ENCODE measurements around the gene NLGN1. TPM values are rescaled to one million over a fixed set of nuclear protein-coding genes. Genes with fewer than 3 reads are reported as not detected.
"Not testable (repeated sequence)": the region's sequence is repeated elsewhere in the genome, so short reads cannot be mapped to it uniquely, and the experiment has no call there.

NLGN1 gene
- total RNA-seq, 1 experiment from 2014 or later: not detected

- no peak for DNase-seq (ENCODE audit: unreplicated experiment)
- CTCF ChIA-PET: no interaction called here
- H3K4me1 Mint-ChIP-seq (ENCODE audit: insufficient read depth, unreplicated experiment): no peaks in the 10 kb centered on the region
These were observed 807.2 kb downstream of the NLGN1 start for GRCh38 chr3:174204765-174205164.

GRCh38 chr3:174206607-174207192, 809.2 kb downstream of the NLGN1 start:
- H3K9me3 Mint-ChIP-seq (ENCODE audit: unreplicated experiment): no peaks in the 10 kb centered on the region
- no peaks in the 10 kb centered on the region for H3K27me3 Mint-ChIP-seq (ENCODE audit: insufficient read depth, unreplicated experiment)
- ChIA-PET POLR2A (no interaction called here), CTCF (interaction anchor here (0.6 to 0.7 kb wide), 3 partner anchors 16 to 116 kb away, joined by 3 to 6 read pairs (median 3); no protein-coding TSS in a partner anchor)
- H3K36me3 Mint-ChIP-seq (ENCODE audit: insufficient read depth, unreplicated experiment): no peaks in the 10 kb centered on the region
- H3K4me3 Mint-ChIP-seq (ENCODE audit: unreplicated experiment): no peak overlapping the region
- intact Hi-C loops (cut with micrococcal nuclease): no loop called here
- no peak overlapping the region for H3K27ac Mint-ChIP-seq (ENCODE audit: low read depth, unreplicated experiment)
- TF ChIP-seq CTCF (IDR thresholded peaks at IDR 0.05; ENCODE audit: unreplicated experiment): no peak
- no peaks in the 10 kb centered on the region for H3K4me1 Mint-ChIP-seq (ENCODE audit: insufficient read depth, unreplicated experiment)
- no TSS peak for BruUV-seq (replicated peaks)
- no peak for DNase-seq (ENCODE audit: unreplicated experiment)

More at GRCh38 chr3:174204765-174205164, 807.2 kb downstream of the NLGN1 start:
- H3K4me3 Mint-ChIP-seq (ENCODE audit: unreplicated experiment): no peak overlapping the region
- POLR2A ChIA-PET: interaction anchor here (0.6 kb wide), 1 partner anchor 71 kb away, joined by 3 read pairs; no protein-coding TSS in a partner anchor
- no peaks in the 10 kb centered on the region for H3K27me3 Mint-ChIP-seq (ENCODE audit: insufficient read depth, unreplicated experiment)
- no TSS peak for BruUV-seq (replicated peaks)
- no peaks in the 10 kb centered on the region for H3K9me3 Mint-ChIP-seq (ENCODE audit: unreplicated experiment)
- intact Hi-C loops (cut with micrococcal nuclease): no loop called here
- TF ChIP-seq CTCF (IDR thresholded peaks at IDR 0.05; ENCODE audit: unreplicated experiment): no peak
- H3K36me3 Mint-ChIP-seq (ENCODE audit: insufficient read depth, unreplicated experiment): no peaks in the 10 kb centered on the region
- H3K27ac Mint-ChIP-seq (ENCODE audit: low read depth, unreplicated experiment): no peak overlapping the region

- Mint-ChIP-seq H3K4me3 (ENCODE audit: unreplicated experiment) (no peak overlapping the region), H3K27me3 (ENCODE audit: insufficient read depth, unreplicated experiment) (no peaks in the 10 kb centered on the region), H3K36me3 (ENCODE audit: insufficient read depth, unreplicated experiment) (no peaks in the 10 kb centered on the region), H3K27ac (ENCODE audit: low read depth, unreplicated experiment) (no peak overlapping the region), H3K9me3 (ENCODE audit: unreplicated experiment) (no peaks in the 10 kb centered on the region), H3K4me1 (ENCODE audit: insufficient read depth, unreplicated experiment) (no peaks in the 10 kb centered on the region)
- POLR2A ChIA-PET: interaction anchor here (0.6 kb wide), 1 partner anchor 200 kb away, joined by 4 read pairs; no protein-coding TSS in a partner anchor
- CTCF ChIA-PET: interaction anchor here (0.5 kb wide), 1 partner anchor 149 kb away, joined by 5 read pairs; no protein-coding TSS in a partner anchor
- intact Hi-C loops (cut with micrococcal nuclease): no loop called here
- DNase-seq (ENCODE audit: unreplicated experiment): no peak
- no TSS peak for BruUV-seq (replicated peaks)
- TF ChIP-seq CTCF (IDR thresholded peaks at IDR 0.05; ENCODE audit: unreplicated experiment): no peak
These were observed 810.6 kb downstream of the NLGN1 start for GRCh38 chr3:174208161-174208560.

- H3K9me3 Mint-ChIP-seq (ENCODE audit: unreplicated experiment); intact Hi-C loops (cut with micrococcal nuclease); H3K27ac Mint-ChIP-seq (ENCODE audit: low read depth, unreplicated experiment); POLR2A ChIA-PET; BruUV-seq (replicated peaks); H3K4me3 Mint-ChIP-seq (ENCODE audit: unreplicated experiment); H3K27me3 Mint-ChIP-seq (ENCODE audit: insufficient read depth, unreplicated experiment); CTCF ChIA-PET; H3K4me1 Mint-ChIP-seq (ENCODE audit: insufficient read depth, unreplicated experiment); DNase-seq (ENCODE audit: unreplicated experiment); H3K36me3 Mint-ChIP-seq (ENCODE audit: insufficient read depth, unreplicated experiment): not testable (repeated sequence)
These were observed 814.4 kb downstream of the NLGN1 start for GRCh38 chr3:174211896-174212295.

Measured in MCF 10A (cell line).